HCT116 (cell line): ENCODE measurements around the gene RARG.

Experiments used
- CEBPB ChIP-seq: IDR thresholded peaks from 2 replicates; pipeline ENCODE4 v1.6.1; 2012; ENCODE audit warnings: low read depth
- CTCF ChIP-seq, 3 experiments: fragments of 200-600 bp in 1 of 3; sonication (generic) in 1 of 3; IDR thresholded peaks in 2 of 3; conservative IDR thresholded peaks in 1 of 3; 2 replicates each; pipeline ENCODE4 v1.5.1; 2012 to 2017; ENCODE audit warnings: low read depth in 2 of 3, low read length in 2 of 3, antibody characterized with exemption in 1 of 3, borderline replicate concordance in 1 of 3, control low read depth in 1 of 3, mild to moderate bottlenecking in 1 of 3, mixed read lengths in 1 of 3, mixed run types in 1 of 3, moderate library complexity in 1 of 3; ENCODE audit not compliant: insufficient read depth in 1 of 3
- EGR1 ChIP-seq: IDR thresholded peaks from 2 replicates; pipeline ENCODE4 v1.6.1; 2012; ENCODE audit warnings: low read depth
- EZH2 ChIP-seq: fragments of 200-600 bp; sonication (generic); IDR thresholded peaks from 2 replicates; pipeline ENCODE4 v1.6.1; 2017; ENCODE audit warnings: antibody characterized with exemption, mixed run types
- EZH2phosphoT487 ChIP-seq: fragments of 200-600 bp; IDR thresholded peaks from 2 replicates; pipeline ENCODE4 v1.6.1; 2018; ENCODE audit warnings: antibody characterized with exemption, borderline replicate concordance
- JUND ChIP-seq: IDR thresholded peaks from 2 replicates; pipeline ENCODE4 v1.6.1; 2012
- MAX ChIP-seq: IDR thresholded peaks from 2 replicates; pipeline ENCODE4 v1.6.1; 2012
- POLR2A ChIP-seq: IDR thresholded peaks from 2 replicates; pipeline ENCODE4 v1.7.0; 2011; ENCODE audit warnings: borderline replicate concordance; ENCODE audit not compliant: insufficient read depth, insufficient read length; ENCODE audit errors: extremely low read depth
- POLR2AphosphoS5 ChIP-seq: IDR thresholded peaks from 2 replicates; pipeline ENCODE4 v1.6.1; 2011; ENCODE audit warnings: mild to moderate bottlenecking, low read depth, low read length, moderate library complexity
- RAD21 ChIP-seq: IDR thresholded peaks from 2 replicates; pipeline ENCODE4 v1.6.1; 2012; ENCODE audit warnings: low read depth, mild to moderate bottlenecking
- SIN3A ChIP-seq: IDR thresholded peaks from 2 replicates; pipeline ENCODE4 v1.6.1; 2012; ENCODE audit warnings: low read depth
- YY1 ChIP-seq: IDR thresholded peaks from 2 replicates; pipeline ENCODE4 v1.6.1; 2011; ENCODE audit warnings: low read length, low read depth, moderate library complexity, mild to moderate bottlenecking; ENCODE audit not compliant: insufficient replicate concordance; ENCODE audit errors: extremely low read depth
- ZNF274 ChIP-seq: fragments of 200-500 bp; sonication (Bioruptor generic); IDR thresholded peaks from 2 replicates; pipeline ENCODE4 v1.6.1; 2014; ENCODE audit warnings: mild to moderate bottlenecking, low read depth, low read length, inconsistent platforms
- TF ChIP-seq, protein P1 (sequence below): IDR thresholded peaks from 2 replicates; pipeline ENCODE4 v1.6.1; 2011; ENCODE audit warnings: mild to moderate bottlenecking, low read length, moderate library complexity; ENCODE audit not compliant: insufficient replicate concordance; ENCODE audit errors: extremely low read depth

DNA sequence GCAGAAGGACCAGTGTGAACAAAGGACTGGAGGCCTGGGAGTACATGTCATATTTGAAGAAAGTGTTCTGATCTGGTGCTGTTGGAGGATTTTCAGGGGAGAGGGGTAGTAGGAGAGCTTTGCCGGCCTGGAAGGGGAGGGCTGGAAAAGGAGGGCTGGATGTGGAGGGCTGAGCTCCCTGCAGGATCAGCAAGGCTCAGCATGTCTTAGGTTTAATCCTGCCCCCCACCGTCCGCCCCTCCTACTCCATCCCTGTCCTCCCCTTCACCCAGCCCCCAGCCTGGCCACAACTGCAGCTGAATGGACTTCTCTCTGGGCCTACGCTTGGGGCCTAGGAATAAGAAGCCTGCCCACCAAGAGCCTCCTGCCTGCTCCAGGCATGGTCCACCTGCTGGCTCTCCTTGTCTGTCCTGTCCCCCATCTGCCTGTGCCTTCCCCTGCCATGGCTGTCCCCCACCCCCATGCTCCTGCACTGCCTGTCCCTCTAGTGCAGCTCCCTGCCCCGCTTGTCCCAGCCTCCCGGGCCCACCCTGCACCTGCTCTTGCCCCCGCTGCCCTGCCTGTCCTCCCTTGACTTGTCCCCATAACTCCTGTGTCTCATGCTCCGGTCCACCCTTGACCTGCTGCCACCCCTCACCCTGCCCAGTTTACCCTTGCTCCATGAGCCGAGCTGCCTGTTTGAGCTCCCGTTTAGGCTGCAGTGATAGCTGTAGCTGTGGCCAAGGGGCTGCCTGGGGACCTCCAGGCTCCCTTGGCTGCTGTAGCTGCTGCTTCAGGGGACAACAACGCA lies 9.8 kb upstream of the RARG start:
- TF ChIP-seq ZNF274 (no peak), EZH2 (no peak), EZH2phosphoT487 (no peak), CTCF (IDR thresholded peaks at IDR 0.05 in 2 of 3, conservative IDR thresholded peaks at IDR 0.05 in 1 of 3; ENCODE audit: borderline replicate concordance in 1 of 3, insufficient read depth in 1 of 3, low read depth in 2 of 3, low read length in 2 of 3) (no peak), RAD21 (no peak), CEBPB (no peak), JUND (no peak), YY1 (no peak), POLR2AphosphoS5 (no peak), POLR2A (no peak), SIN3A (no peak), EGR1 (no peak), MAX (no peak)
- TF ChIP-seq, protein P1, sequence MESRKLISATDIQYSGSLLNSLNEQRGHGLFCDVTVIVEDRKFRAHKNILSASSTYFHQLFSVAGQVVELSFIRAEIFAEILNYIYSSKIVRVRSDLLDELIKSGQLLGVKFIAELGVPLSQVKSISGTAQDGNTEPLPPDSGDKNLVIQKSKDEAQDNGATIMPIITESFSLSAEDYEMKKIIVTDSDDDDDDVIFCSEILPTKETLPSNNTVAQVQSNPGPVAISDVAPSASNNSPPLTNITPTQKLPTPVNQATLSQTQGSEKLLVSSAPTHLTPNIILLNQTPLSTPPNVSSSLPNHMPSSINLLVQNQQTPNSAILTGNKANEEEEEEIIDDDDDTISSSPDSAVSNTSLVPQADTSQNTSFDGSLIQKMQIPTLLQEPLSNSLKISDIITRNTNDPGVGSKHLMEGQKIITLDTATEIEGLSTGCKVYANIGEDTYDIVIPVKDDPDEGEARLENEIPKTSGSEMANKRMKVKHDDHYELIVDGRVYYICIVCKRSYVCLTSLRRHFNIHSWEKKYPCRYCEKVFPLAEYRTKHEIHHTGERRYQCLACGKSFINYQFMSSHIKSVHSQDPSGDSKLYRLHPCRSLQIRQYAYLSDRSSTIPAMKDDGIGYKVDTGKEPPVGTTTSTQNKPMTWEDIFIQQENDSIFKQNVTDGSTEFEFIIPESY: no peak
